ENCODE data around the gene NBL1.

- TF ChIP-seq EZH2 (IDR thresholded peaks at IDR 0.05), result no peak
- TF ChIP-seq CTCF (IDR thresholded peaks at IDR 0.05), result no peak
- TF ChIP-seq EZH2phosphoT487 (IDR thresholded peaks at IDR 0.05), result no peak
Observed at GRCh38 chr1:19646377-19647319, 2.5 kb downstream of the NBL1 start.
